ENCODE measurements around the gene RANGRF. TPM values are rescaled to one million over a fixed set of nuclear protein-coding genes. Genes with fewer than 3 reads are reported as not detected.
"Not testable (repeated sequence)": the region's sequence is repeated elsewhere in the genome, so short reads cannot be mapped to it uniquely, and the experiment has no call there.

Gene RANGRF
- total RNA-seq, 6 experiments from 2014 or later = 4.7 to 9.5 (median 6.8) TPM

GRCh38 chr17:8249621-8250500, 38.6 kb upstream of the RANGRF start:
- no peak for ATAC-seq
- WGBS (ENCODE audit: insufficient coverage, low coverage, low lambda C conversion rate, missing lambda C conversion rate) = 18% methylated on average over 10 of the region's 10 CpGs

GRCh38 chr17:8251411-8251810, 37.1 kb upstream of the RANGRF start:
- H3K4me1 ChIP-seq, H3K4me3 ChIP-seq, H3K27me3 ChIP-seq, H3K27ac ChIP-seq, ATAC-seq, DNase-seq, H3K9me3 ChIP-seq: not testable (repeated sequence)
- WGBS (ENCODE audit: insufficient coverage, low coverage, low lambda C conversion rate, missing lambda C conversion rate) = 100% methylated on average over 1 of the region's 2 CpGs
- H3K36me3 ChIP-seq = peaks cover 0 to 17% (median under 1%) of the 10 kb centered on the region in 4 donors
- intact Hi-C loops (cut with DNase I) = loop anchor here in 1 of 2 donors (5.0 kb wide), 1 partner anchor 51 kb away; no protein-coding TSS in a partner anchor

More at GRCh38 chr17:8249621-8250500, 38.6 kb upstream of the RANGRF start:
- Histone ChIP-seq H3K4me1 (peaks cover 0 to 6% (median 0%) of the 10 kb centered on the region in 4 donors), H3K27ac (peak overlapping the region; percentile 94 to 99 (median 97)), H3K36me3 (peaks cover 0 to 3% (median under 1%) of the 10 kb centered on the region in 4 donors), H3K4me3 (peak overlapping the region; percentile 78 to 91 (median 90)), H3K9me3 (no peaks in the 10 kb centered on the region), H3K27me3 (no peaks in the 10 kb centered on the region)
- intact Hi-C loops (cut with DNase I) = loop anchor here in 1 of 2 donors (5.0 kb wide), 1 partner anchor 52 kb away; no protein-coding TSS in a partner anchor
- no peak for DNase-seq
- TF ChIP-seq, protein P1, sequence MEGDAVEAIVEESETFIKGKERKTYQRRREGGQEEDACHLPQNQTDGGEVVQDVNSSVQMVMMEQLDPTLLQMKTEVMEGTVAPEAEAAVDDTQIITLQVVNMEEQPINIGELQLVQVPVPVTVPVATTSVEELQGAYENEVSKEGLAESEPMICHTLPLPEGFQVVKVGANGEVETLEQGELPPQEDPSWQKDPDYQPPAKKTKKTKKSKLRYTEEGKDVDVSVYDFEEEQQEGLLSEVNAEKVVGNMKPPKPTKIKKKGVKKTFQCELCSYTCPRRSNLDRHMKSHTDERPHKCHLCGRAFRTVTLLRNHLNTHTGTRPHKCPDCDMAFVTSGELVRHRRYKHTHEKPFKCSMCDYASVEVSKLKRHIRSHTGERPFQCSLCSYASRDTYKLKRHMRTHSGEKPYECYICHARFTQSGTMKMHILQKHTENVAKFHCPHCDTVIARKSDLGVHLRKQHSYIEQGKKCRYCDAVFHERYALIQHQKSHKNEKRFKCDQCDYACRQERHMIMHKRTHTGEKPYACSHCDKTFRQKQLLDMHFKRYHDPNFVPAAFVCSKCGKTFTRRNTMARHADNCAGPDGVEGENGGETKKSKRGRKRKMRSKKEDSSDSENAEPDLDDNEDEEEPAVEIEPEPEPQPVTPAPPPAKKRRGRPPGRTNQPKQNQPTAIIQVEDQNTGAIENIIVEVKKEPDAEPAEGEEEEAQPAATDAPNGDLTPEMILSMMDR (IDR thresholded peaks at IDR 0.05) = no peak

- no peak overlapping the region for H3K27ac ChIP-seq
- no peak for TF ChIP-seq POLR2A (IDR thresholded peaks at IDR 0.05)
- TF ChIP-seq, protein P1 (IDR thresholded peaks at IDR 0.05) = peak in 3 of 4 donors; percentile 33 to 61 (median 49)
- intact Hi-C loops (cut with DNase I) = loop anchor here in 1 of 2 donors (5.0 kb wide), 1 partner anchor 48 kb away; no protein-coding TSS in a partner anchor
- no peaks in the 10 kb centered on the region for H3K9me3 ChIP-seq
- no peaks in the 10 kb centered on the region for H3K27me3 ChIP-seq
- peaks cover 0 to 20% (median under 1%) of the 10 kb centered on the region in 4 donors for H3K36me3 ChIP-seq
- peak in 2 of 3 donors; percentile 69 to 70 for DNase-seq
- 75% methylated on average over 6 of the region's 8 CpGs for WGBS (ENCODE audit: insufficient coverage, low coverage, low lambda C conversion rate, missing lambda C conversion rate)
- H3K4me3 ChIP-seq = no peak overlapping the region
- peaks cover 0 to 6% (median 0%) of the 10 kb centered on the region in 4 donors for H3K4me1 ChIP-seq
- ATAC-seq = peak; percentile 48 to 79 (median 60)
Measured at GRCh38 chr17:8253801-8254200, 34.7 kb upstream of the RANGRF start.

DNA sequence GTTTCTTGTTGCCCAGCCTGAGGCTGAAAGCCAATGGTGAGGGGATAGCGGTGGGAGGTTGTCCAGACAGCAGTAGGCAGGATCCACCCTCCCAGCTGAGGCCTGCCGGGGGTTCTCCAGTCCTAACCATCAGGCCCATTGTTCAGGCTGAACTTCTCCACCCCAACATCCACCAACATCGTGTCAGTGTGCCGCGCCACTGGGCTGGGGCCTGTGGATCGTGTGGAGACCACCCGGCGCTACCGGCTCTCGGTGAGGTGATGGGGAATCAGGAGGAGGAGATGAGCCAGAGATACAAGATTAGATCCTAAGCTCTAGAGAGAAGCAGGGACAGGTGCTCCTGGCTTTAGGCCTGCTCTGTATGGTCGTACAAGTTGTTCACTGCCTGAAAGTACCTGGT, 33.6 kb upstream of the RANGRF start:
- WGBS (ENCODE audit: insufficient coverage, low coverage, low lambda C conversion rate, missing lambda C conversion rate) = no CpG with 5 or more reads among the region's 11 CpGs
- H3K36me3 ChIP-seq = peaks cover 0 to 25% (median under 1%) of the 10 kb centered on the region in 4 donors
- TF ChIP-seq POLR2A (IDR thresholded peaks at IDR 0.05) = no peak
- TF ChIP-seq, protein P1 (IDR thresholded peaks at IDR 0.05) = no peak

DNA sequence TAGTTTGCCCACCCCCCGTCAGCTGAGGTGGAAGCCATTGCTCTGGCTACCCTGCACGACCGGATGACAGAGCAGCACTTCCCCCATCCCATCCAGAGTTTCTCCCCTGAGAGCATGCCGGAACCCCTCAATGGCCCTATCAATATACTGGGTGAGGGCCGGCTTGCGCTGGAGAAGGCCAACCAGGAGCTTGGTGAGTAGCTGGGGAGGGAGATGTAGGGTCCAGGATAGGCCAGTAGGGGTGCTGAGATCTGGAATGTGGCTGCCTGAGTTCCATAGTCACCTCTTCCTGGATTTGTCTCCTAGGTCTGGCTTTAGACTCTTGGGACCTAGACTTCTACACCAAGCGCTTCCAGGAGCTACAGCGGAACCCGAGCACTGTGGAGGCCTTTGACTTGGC, 33.0 kb upstream of the RANGRF start:
- peaks cover 0 to 28% (median 3%) of the 10 kb centered on the region in 4 donors for H3K36me3 ChIP-seq
- DNase-seq = no peak

More for the DNA sequence above, 33.6 kb upstream of the RANGRF start:
- ATAC-seq (no peak), DNase-seq (no peak)
- Histone ChIP-seq H3K4me1 (peaks cover 0 to 3% (median 0%) of the 10 kb centered on the region in 4 donors), H3K4me3 (no peak overlapping the region), H3K9me3 (no peaks in the 10 kb centered on the region), H3K27ac (no peak overlapping the region), H3K27me3 (no peaks in the 10 kb centered on the region)
- intact Hi-C loops (cut with DNase I) = loop anchor here in 1 of 2 donors (5.0 kb wide), 1 partner anchor 47 kb away; no protein-coding TSS in a partner anchor

More for the DNA sequence above, 33.0 kb upstream of the RANGRF start:
- Histone ChIP-seq H3K4me1 (no peaks in the 10 kb centered on the region), H3K9me3 (no peaks in the 10 kb centered on the region), H3K27ac (no peak overlapping the region), H3K27me3 (no peaks in the 10 kb centered on the region), H3K4me3 (no peak overlapping the region)
- WGBS (ENCODE audit: insufficient coverage, low coverage, low lambda C conversion rate, missing lambda C conversion rate) = 80% methylated on average over 1 of the region's 9 CpGs
- intact Hi-C loops (cut with DNase I) = no loop called here
- ATAC-seq = no peak
- TF ChIP-seq, protein P1 (IDR thresholded peaks at IDR 0.05) = no peak
- TF ChIP-seq POLR2A (IDR thresholded peaks at IDR 0.05) = no peak

All from right lobe of liver (tissue), 6 donors.